ENCODE results near the gene ZKSCAN5.
A peak's percentile ranks its signal among the peaks of the same experiment; 100 is the strongest.

Gene ZKSCAN5

DNA sequence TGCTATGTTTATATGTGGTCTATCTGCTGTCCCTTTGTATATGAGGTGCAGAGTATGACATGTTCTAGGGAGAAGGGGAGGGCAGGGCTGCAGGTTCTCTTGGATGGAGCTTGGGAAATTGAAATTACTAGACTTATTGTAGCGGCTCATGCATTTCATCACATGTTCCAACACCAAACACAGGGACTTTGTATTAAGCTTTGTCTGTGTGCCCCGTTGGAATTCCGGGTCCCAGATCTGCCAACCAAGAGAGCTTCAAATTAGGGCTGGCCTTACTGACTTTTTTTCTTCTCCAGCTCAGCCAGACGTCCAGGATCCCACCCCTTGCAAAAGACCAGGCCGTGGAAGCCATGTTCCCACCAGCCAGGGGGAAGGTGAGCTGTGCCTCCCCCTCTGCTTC lies 28.4 kb upstream of the ZKSCAN5 start:
- no peak for DNase-seq (ENCODE audit: low read depth, low spot score)

DNA sequence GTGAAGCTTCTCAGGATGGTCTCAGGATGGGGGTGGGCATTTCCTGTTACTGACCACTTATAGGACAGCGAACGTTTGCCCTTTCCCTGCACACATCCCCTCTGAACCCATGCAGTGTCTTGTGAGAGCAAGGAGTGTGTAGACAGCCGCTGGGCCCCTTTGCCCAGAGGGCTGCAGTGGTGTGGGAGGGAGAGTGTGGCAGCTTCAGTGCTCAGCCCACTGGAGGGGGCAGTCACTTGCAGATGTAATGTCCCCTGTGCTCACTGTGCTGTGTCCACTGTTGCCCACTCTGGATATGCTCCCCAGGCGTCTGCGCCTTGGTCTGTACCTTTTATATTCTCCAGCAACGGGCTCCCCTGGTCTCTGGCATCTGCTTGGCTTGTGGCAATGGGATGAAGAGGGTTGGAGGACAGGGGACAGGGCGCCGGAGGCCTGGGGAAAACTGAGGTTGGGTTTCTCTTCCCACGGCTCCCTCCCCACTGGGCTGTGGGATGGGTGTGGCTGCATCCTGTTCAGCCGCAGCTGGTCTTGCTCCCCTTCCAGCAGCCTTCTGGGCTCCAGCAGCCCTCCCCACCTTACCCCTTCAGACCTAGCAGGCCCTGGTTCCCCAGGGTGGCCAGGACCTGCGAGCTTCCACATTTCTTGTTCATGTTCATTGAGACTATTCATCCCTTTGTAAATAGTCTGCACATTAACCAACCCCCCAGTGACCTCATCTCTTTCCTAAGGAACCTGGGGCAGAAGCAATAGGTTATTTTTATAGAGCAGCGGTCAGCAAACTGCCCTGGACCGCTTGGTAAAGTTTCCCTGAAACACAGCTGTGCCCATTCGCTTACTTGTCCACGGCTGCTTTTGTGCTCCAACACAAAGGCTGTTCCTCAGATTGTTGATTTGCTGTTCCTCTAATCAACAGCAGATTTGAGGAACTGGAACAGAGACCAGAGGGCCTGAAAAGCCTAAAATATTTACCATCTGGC lies 25.7 kb upstream of the ZKSCAN5 start:
- TF ChIP-seq YY1 (IDR thresholded peaks at IDR 0.05; ENCODE audit: insufficient read depth, insufficient read length) (no peak), SUZ12 (IDR thresholded peaks at IDR 0.05; ENCODE audit: extremely low read depth, insufficient read depth, insufficient read length) (no peak), ZNF274 (IDR thresholded peaks at IDR 0.05; ENCODE audit: low read depth, low read length) (no peak)
- peaks cover 7% of the 10 kb centered on the region for H3K4me1 ChIP-seq (ENCODE audit: insufficient read depth, insufficient read length)

More for the DNA sequence above, 28.4 kb upstream of the ZKSCAN5 start:
- peaks cover 45% of the 10 kb centered on the region for H3K36me3 ChIP-seq (ENCODE audit: insufficient read depth, insufficient read length, low read length)
- H3K9ac ChIP-seq (ENCODE audit: insufficient read length, low read depth) = no peak overlapping the region
- H3K4me3 ChIP-seq (ENCODE audit: insufficient read length, low read depth) = no peak overlapping the region
- H3K4me1 ChIP-seq (ENCODE audit: insufficient read depth, insufficient read length) = peaks cover 7% of the 10 kb centered on the region
- H3K9me3 ChIP-seq (ENCODE audit: insufficient read depth, low read length) = no peaks in the 10 kb centered on the region
- TF ChIP-seq ZNF274 (IDR thresholded peaks at IDR 0.05; ENCODE audit: low read depth, low read length) = no peak
- TF ChIP-seq SUZ12 (IDR thresholded peaks at IDR 0.05; ENCODE audit: extremely low read depth, insufficient read depth, insufficient read length) = no peak
- TF ChIP-seq YY1 (IDR thresholded peaks at IDR 0.05; ENCODE audit: insufficient read depth, insufficient read length) = no peak
- no peaks in the 10 kb centered on the region for H3K27me3 ChIP-seq (ENCODE audit: insufficient read depth, insufficient read length)

DNA sequence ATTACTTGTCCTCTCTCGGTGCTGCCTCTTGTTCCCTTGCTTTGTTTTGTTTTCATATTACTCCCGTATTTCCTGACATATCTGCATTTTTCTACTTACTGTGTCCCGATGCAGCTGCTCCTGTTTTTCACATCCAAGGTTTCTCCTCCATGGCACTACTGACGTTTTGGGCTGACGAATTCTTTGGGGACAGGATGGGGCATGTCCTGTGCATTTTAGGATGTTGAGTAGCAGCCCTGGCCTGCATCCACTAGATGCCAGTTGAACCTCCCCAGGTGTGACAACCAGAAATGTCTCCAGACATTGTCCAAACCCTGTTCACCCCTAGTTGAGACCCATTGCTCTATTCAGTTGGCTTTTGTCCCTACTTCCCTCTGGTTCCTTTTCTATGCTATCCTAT lies 19.4 kb upstream of the ZKSCAN5 start:
- no peaks in the 10 kb centered on the region for H3K4me1 ChIP-seq (ENCODE audit: insufficient read depth, insufficient read length)
- peaks cover 37% of the 10 kb centered on the region for H3K36me3 ChIP-seq (ENCODE audit: insufficient read depth, insufficient read length, low read length)
- no peak for TF ChIP-seq YY1 (IDR thresholded peaks at IDR 0.05; ENCODE audit: insufficient read depth, insufficient read length)
- no peak for TF ChIP-seq ZNF274 (IDR thresholded peaks at IDR 0.05; ENCODE audit: low read depth, low read length)
- TF ChIP-seq SUZ12 (IDR thresholded peaks at IDR 0.05; ENCODE audit: extremely low read depth, insufficient read depth, insufficient read length) = no peak
- DNase-seq (ENCODE audit: low read depth, low spot score) = no peak
- no peaks in the 10 kb centered on the region for H3K9me3 ChIP-seq (ENCODE audit: insufficient read depth, low read length)
- no peaks in the 10 kb centered on the region for H3K27me3 ChIP-seq (ENCODE audit: insufficient read depth, insufficient read length)
- H3K4me3 ChIP-seq (ENCODE audit: insufficient read length, low read depth) = no peak overlapping the region
- no peak overlapping the region for H3K9ac ChIP-seq (ENCODE audit: insufficient read length, low read depth)

More for the DNA sequence above, 25.7 kb upstream of the ZKSCAN5 start:
- DNase-seq (ENCODE audit: low read depth, low spot score) = no peak
- Histone ChIP-seq H3K9me3 (ENCODE audit: insufficient read depth, low read length) (no peaks in the 10 kb centered on the region), H3K27me3 (ENCODE audit: insufficient read depth, insufficient read length) (no peaks in the 10 kb centered on the region), H3K9ac (ENCODE audit: insufficient read length, low read depth) (no peak overlapping the region), H3K4me3 (ENCODE audit: insufficient read length, low read depth) (no peak overlapping the region), H3K36me3 (ENCODE audit: insufficient read depth, insufficient read length, low read length) (peaks cover 61% of the 10 kb centered on the region)

DNA sequence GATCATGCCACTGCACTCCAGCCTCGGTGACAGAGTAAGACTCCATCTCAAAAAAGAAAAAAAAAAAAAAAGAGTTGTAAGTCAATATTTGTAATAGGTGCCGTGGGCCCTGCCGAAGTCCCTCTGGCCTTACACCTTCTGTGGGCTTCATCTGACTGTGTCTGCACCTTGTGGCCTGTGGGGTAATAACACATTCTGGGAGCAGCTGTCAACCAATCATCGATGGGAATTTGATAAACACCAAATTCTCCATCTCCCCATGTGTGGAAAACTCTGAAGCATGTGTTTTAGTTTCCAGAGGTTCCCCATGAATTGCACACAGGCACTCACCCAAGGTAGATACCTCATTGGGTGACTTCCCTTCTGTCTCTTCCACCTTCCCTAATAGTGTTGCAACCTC lies 15.2 kb upstream of the ZKSCAN5 start:
- Histone ChIP-seq H3K4me1 (ENCODE audit: insufficient read depth, insufficient read length) (no peaks in the 10 kb centered on the region), H3K4me3 (ENCODE audit: insufficient read length, low read depth) (no peak overlapping the region), H3K36me3 (ENCODE audit: insufficient read depth, insufficient read length, low read length) (peaks cover 33% of the 10 kb centered on the region), H3K9me3 (ENCODE audit: insufficient read depth, low read length) (peaks cover 16% of the 10 kb centered on the region), H3K9ac (ENCODE audit: insufficient read length, low read depth) (no peak overlapping the region), H3K27me3 (ENCODE audit: insufficient read depth, insufficient read length) (no peaks in the 10 kb centered on the region)
- TF ChIP-seq SUZ12 (IDR thresholded peaks at IDR 0.05; ENCODE audit: extremely low read depth, insufficient read depth, insufficient read length) (no peak), YY1 (IDR thresholded peaks at IDR 0.05; ENCODE audit: insufficient read depth, insufficient read length) (no peak), ZNF274 (IDR thresholded peaks at IDR 0.05; ENCODE audit: low read depth, low read length) (no peak)
- no peak for DNase-seq (ENCODE audit: low read depth, low spot score)

DNA sequence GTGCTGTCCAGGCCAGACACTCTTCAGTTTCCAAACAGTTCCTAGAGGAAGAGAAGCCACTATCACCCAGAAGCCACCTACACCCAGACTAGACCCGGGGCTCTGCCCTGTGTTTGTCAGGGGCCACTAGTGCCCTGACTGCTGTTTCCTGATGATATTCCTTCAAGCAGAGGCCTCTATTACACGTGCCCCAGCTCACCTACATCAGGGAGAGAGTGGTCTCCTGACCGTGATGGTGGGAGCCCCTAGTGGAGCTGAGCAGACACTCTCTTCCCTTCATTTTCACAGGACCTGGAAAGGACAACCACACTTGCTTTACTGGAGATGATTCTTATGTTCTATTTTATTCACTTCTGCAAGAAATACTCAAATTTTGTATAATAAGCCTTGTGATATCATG lies 13.6 kb upstream of the ZKSCAN5 start:
- no peak for TF ChIP-seq ZNF274 (IDR thresholded peaks at IDR 0.05; ENCODE audit: low read depth, low read length)
- no peak for TF ChIP-seq SUZ12 (IDR thresholded peaks at IDR 0.05; ENCODE audit: extremely low read depth, insufficient read depth, insufficient read length)
- TF ChIP-seq YY1 (IDR thresholded peaks at IDR 0.05; ENCODE audit: insufficient read depth, insufficient read length) = no peak
- Histone ChIP-seq H3K36me3 (ENCODE audit: insufficient read depth, insufficient read length, low read length) (peaks cover 33% of the 10 kb centered on the region), H3K9ac (ENCODE audit: insufficient read length, low read depth) (no peak overlapping the region), H3K4me1 (ENCODE audit: insufficient read depth, insufficient read length) (no peaks in the 10 kb centered on the region), H3K9me3 (ENCODE audit: insufficient read depth, low read length) (peaks cover 29% of the 10 kb centered on the region), H3K27me3 (ENCODE audit: insufficient read depth, insufficient read length) (no peaks in the 10 kb centered on the region), H3K4me3 (ENCODE audit: insufficient read length, low read depth) (no peak overlapping the region)
- no peak for DNase-seq (ENCODE audit: low read depth, low spot score)

DNA sequence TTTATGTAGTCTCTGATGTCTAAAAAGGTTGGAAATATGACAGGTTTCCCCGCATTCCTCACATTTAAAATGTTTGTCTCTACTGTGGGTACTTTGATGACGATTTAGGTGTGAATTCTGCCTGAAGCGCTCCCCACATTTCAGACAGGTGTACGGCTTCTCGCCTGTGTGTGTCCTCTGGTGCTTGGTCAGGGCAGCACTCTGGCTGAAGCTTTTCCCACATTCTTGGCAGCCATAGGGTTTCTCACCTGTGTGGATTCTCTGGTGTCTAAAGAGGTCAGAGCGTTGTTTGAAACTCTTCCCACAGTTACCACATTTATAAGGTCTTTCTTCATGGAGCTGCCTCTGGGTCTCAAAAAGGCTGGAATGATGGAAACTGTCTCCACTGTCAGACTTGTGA lies 10.6 kb upstream of the ZKSCAN5 start:
- no peak overlapping the region for H3K9ac ChIP-seq (ENCODE audit: insufficient read length, low read depth)
- H3K4me3 ChIP-seq (ENCODE audit: insufficient read length, low read depth) = no peak overlapping the region
- no peak for DNase-seq (ENCODE audit: low read depth, low spot score)
- peaks cover 29% of the 10 kb centered on the region for H3K9me3 ChIP-seq (ENCODE audit: insufficient read depth, low read length)
- H3K36me3 ChIP-seq (ENCODE audit: insufficient read depth, insufficient read length, low read length) = peaks cover 54% of the 10 kb centered on the region
- TF ChIP-seq YY1 (IDR thresholded peaks at IDR 0.05; ENCODE audit: insufficient read depth, insufficient read length) = no peak
- no peak for TF ChIP-seq ZNF274 (IDR thresholded peaks at IDR 0.05; ENCODE audit: low read depth, low read length)
- TF ChIP-seq SUZ12 (IDR thresholded peaks at IDR 0.05; ENCODE audit: extremely low read depth, insufficient read depth, insufficient read length) = no peak
- no peaks in the 10 kb centered on the region for H3K27me3 ChIP-seq (ENCODE audit: insufficient read depth, insufficient read length)
- H3K4me1 ChIP-seq (ENCODE audit: insufficient read depth, insufficient read length) = peaks cover 3% of the 10 kb centered on the region

DNA sequence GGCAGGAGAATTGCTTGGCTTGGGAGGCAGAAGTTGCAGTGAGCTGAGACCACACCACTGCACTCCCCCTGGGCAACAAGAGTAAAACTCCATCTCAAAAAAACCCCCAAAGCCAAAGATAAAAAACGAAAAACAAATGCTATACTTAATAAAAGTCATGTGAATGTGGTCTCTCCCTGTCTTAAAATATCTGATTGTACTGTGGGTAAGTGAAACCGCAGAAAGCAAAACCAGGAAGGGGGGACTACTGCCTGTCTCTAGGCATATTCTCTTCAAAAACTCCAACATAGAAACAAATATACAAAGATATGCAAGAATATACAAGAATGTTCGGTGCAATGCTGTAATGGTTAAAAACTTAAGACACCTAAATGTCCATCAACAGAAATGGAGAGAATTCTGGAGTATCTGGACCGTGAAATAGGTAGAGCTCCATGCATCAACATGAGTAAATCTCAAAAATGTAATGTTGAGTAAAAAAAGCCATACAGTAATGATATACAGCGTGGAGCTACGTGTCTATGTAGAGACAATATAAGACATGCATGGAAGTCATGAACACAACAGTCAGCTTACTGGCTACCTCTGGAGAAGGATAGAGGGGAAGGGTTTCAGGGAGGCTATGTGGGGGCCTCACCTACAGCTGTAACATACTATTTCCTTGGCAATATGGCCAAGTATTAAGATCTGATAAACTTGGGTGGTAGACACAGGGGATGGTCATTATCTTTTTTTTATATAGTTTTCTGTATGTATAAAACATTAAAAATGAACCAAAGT lies 6.5 kb upstream of the ZKSCAN5 start:
- Histone ChIP-seq H3K4me1 (ENCODE audit: insufficient read depth, insufficient read length) (peaks cover 3% of the 10 kb centered on the region), H3K36me3 (ENCODE audit: insufficient read depth, insufficient read length, low read length) (peaks cover 44% of the 10 kb centered on the region), H3K27me3 (ENCODE audit: insufficient read depth, insufficient read length) (no peaks in the 10 kb centered on the region), H3K4me3 (ENCODE audit: insufficient read length, low read depth) (peak overlapping the region; percentile 1), H3K9ac (ENCODE audit: insufficient read length, low read depth) (no peak overlapping the region), H3K9me3 (ENCODE audit: insufficient read depth, low read length) (peaks cover 26% of the 10 kb centered on the region)
- TF ChIP-seq SUZ12 (IDR thresholded peaks at IDR 0.05; ENCODE audit: extremely low read depth, insufficient read depth, insufficient read length) (no peak), YY1 (IDR thresholded peaks at IDR 0.05; ENCODE audit: insufficient read depth, insufficient read length) (no peak), ZNF274 (IDR thresholded peaks at IDR 0.05; ENCODE audit: low read depth, low read length) (no peak)
- DNase-seq (ENCODE audit: low read depth, low spot score) = no peak
